ENCODE data around the gene SLC25A45.
"Not testable (repeated sequence)": the region's sequence is repeated elsewhere in the genome, so short reads cannot be mapped to it uniquely, and the experiment has no call there.

SLC25A45 gene

DNA sequence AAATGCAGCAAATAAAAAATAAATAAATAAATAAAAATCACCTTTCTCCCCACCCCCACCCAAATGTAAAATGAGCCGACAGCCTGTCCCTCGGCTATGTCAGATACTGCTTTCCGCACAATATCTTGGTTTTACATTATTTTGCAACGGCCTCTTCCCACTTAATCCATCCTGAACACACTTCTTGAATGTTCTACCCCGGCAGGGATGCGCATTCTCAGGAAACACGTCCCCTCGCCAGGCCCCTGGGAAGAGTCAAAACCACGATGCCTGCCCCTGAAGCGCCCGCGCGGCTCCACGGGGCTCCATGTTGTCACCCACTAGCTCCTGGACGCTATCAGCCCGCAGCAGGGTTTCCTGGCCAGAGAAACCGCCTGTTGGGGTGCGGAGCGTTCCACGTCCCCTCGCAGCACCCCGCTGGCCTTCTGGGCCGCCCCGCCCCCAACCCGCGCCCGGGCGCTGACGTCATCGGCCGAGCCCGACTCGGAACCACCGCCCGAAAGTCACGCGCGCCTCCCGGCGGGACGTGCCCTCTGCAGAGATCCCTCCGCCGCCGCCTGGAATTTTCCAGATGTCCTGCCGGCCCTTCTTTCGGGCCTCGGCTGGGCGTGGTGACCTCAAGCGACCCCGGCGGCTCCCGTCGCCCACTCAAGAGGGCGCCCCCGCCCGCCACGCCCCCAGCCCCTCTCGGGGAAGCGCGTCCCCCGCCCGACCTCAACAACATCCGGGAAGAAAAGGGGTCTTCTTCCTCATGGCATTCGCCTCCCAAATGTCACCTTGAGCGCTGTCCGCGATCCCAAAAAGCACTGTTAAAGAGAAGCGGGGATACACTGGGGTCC is 39.6 kb upstream of the SLC25A45 start:
- DNase-seq, result peak; percentile 97

GRCh38 chr11:65420979-65421793 is 38.7 kb upstream of the SLC25A45 start:
- peak; percentile 99 for DNase-seq

- DNase-seq, result no peak
Observed at GRCh38 chr11:65420506-65420905, 38.1 kb upstream of the SLC25A45 start.

DNA sequence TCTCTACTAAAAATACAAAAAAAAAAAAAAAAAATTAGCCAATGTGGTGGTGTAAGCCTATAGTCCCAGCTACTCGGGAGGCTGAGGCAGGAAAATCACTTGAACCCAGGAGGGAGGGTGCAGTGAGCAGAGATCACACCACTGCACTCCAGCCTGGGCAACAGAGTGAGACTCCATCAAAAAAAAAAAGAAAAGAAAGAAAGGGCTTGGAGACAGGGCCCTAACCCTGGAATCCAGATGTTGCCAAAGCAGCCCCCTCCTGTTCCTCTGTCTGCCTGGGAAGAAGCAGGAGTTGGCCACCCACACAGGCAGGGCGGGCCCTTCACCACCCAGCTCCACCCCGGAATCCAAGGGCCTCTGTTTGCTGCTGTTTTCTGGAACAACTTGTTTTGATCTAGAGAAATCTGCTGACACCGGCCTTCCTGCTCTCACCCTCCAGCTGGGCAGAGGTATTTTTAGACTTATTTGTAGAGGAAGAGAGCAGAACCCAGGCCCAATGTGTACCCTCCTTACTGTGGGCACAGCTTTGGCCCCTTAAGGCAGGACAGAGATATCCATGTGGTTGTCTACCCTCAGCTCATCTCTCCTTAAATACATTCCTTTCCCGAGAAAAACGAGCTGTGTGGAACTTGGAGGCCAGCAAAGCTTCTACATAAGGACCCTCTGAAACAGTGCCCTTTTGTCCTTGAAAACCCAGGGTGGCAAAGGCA is 37.5 kb upstream of the SLC25A45 start:
- DNase-seq, result peak; percentile 93

DNA sequence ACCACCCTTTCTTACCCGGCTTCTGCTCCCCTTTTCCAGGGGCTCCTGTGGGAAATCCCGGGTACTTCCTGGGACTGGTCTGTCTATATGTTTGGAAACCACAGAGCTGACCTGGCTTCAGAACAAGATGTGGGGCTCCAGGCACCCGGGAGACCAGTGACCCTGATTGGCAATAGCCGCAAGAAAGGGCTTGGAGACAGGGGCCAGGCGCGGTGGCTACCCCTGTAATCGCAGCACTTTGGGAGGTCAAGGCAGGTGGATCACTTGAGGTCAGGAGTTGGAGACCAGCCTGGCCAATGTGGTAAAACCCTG is 37.0 kb upstream of the SLC25A45 start:
- no peak for DNase-seq

- DNase-seq, result peak; percentile 96
Observed at GRCh38 chr11:65418681-65419459, 36.4 kb upstream of the SLC25A45 start.

DNA sequence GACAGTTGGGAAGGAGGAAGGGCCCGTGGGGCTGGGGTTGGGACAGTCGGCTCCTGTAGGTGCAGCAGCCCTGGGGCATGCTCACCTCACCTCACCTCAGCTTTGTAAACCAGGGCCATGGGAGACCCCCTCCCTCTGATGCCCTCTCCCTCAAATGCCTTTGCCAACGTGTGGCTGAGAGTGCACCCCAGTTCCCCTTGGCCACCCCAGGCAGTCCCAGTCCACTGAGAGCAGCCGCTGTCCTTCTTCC is 35.9 kb upstream of the SLC25A45 start:
- no peak for DNase-seq

GRCh38 chr11:65417702-65418430 is 35.4 kb upstream of the SLC25A45 start:
- peak; percentile 57 for DNase-seq

GRCh38 chr11:65416841-65417701 is 34.6 kb upstream of the SLC25A45 start:
- no peak for DNase-seq

- DNase-seq, result peak; percentile 79
Observed at GRCh38 chr11:65416341-65416824, 33.9 kb upstream of the SLC25A45 start.

GRCh38 chr11:65415499-65416340 is 33.3 kb upstream of the SLC25A45 start:
- no peak for DNase-seq

DNA sequence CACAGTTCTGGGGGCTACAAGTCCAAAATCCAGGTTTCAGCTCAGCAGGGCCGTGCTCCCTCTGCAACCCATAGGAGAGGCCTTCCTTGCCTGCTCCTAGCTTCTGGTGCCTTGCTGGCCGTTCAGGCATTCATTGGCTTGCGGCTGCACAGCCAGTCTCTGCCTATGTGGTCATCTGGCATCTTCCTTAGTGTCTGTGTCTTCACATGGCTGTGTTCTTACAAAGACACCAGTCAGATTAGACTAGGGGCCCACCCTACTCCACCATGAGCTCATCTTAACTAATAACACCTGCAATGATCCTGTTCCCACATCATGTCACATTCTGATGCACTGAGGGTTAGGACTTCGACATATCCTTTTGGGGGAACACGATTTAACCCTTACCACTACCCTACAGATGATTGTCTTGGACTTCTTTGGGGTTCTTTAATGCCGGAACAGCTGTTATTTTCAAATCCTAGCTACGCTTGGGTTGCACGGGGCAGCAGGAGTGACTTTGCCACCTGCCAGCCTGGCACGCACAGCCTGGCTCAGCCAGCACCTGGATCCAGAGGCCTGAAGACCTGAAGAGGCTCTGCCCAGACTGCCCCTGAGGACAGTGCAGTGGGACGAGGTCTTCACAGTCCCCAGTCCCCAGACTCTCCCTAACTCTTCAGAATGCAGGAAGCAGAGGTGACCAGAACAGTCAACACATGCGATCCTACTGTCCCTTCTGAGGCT is 32.5 kb upstream of the SLC25A45 start:
- no peak for DNase-seq

DNA sequence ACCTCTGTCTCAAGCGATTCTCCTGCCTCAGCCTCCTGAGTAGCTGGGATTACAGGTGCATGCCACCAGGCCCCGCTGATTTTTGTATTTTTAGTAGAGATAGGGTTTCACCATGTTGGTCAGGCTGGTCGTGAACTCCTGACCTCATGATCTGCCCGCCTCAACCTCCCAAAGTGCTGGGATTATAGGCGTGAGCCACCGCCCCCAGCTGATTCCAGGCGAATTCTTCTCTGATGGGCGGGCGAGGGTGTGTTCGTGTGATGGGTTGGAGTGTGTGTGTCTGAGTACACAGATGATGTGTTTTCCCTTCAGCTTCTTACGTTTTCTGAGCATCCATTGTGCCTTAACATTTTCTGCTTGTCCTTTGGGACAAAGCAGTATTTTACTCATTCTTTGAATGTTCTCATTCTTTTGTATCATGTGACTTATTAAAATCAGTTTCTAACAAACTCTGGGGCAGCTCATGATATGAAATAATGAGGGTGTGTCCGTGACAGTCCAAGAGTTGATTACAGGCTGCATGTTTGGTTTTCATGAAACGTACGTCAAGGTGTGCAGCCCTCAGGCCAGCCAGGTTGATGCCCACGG is 30.7 kb upstream of the SLC25A45 start:
- not testable (repeated sequence) for DNase-seq

- no peak for DNase-seq
Observed at GRCh38 chr11:65412271-65413076, 30.0 kb upstream of the SLC25A45 start.

- DNase-seq, result no peak
Observed at GRCh38 chr11:65411681-65412070, 29.2 kb upstream of the SLC25A45 start.

- DNase-seq, result no peak
Observed at GRCh38 chr11:65410936-65411680, 28.7 kb upstream of the SLC25A45 start.

Measured in fibroblast of skin of back (primary cell).